Measurements from ENCODE around the gene AKAP7. TPM values are rescaled to one million over a fixed set of nuclear protein-coding genes. Genes with fewer than 3 reads are reported as not detected.

Gene AKAP7
- total RNA-seq, 1 donor from 2014 or later, result 4.1 TPM

DNA sequence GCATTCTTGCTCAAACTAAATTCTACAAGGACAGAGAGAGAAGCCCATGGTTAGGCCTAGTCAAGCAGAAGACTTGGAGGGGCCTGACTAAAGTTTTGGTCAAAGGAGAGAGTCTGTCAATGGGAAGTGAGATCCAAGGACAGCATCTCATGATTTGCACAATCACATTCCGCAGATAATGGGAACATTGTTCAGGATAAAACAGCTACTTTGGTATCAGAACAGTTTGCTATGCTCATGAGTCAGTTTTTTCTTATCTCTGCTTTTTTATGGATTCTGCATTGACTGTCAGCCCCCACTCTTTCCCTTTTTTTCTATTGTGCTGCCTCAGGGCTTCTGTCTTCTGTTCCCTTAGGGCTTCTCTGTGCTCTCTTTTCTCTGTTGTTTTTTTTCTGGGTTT is 28.6 kb downstream of the AKAP7 start:
- Mint-ChIP-seq H3K9me3 (no peaks in the 10 kb centered on the region), H3K27ac (no peak overlapping the region), H3K36me3 (ENCODE audit: low read depth) (peaks cover under 1% of the 10 kb centered on the region), H3K27me3 (no peaks in the 10 kb centered on the region), H3K4me1 (no peaks in the 10 kb centered on the region), H3K4me3 (no peak overlapping the region)
- ChIA-PET POLR2A (no interaction called here), CTCF (no interaction called here)
- no peak for TF ChIP-seq CTCF (IDR thresholded peaks at IDR 0.05)
- DNase-seq (no peak), ATAC-seq (ENCODE audit: low read depth) (no peak)
- intact Hi-C loops (cut with micrococcal nuclease), result no loop called here

DNA sequence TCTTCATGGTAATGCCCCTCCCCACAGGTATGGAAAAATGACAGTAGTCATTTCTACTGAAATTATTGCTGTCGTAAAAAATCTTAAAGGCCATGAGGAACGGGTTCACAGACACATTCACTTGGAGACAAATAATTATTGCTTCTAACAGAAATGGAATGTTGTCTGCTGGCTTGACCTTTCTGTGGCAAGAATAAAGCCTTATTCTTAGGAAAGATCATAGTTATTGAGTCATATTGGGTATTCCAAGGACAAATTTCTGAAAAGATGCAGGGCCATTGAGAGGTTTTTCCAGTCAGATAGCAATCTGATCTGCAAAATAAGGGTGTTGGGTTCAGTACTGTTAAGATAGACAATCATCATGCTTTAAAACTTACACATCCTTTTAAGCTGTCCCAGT is 29.2 kb downstream of the AKAP7 start:
- H3K27me3 Mint-ChIP-seq, result no peaks in the 10 kb centered on the region
- H3K4me1 Mint-ChIP-seq, result no peaks in the 10 kb centered on the region
- ATAC-seq (ENCODE audit: low read depth) (no peak), DNase-seq (no peak)
- POLR2A ChIA-PET, result no interaction called here
- CTCF ChIA-PET, result no interaction called here
- TF ChIP-seq CTCF (IDR thresholded peaks at IDR 0.05), result no peak
- H3K36me3 Mint-ChIP-seq (ENCODE audit: low read depth), result peaks cover 6% of the 10 kb centered on the region
- no peak overlapping the region for H3K27ac Mint-ChIP-seq
- no peak overlapping the region for H3K4me3 Mint-ChIP-seq
- intact Hi-C loops (cut with micrococcal nuclease), result no loop called here
- no peaks in the 10 kb centered on the region for H3K9me3 Mint-ChIP-seq

- no peaks in the 10 kb centered on the region for H3K27me3 Mint-ChIP-seq
- intact Hi-C loops (cut with micrococcal nuclease), result loop anchor here (1.0 kb wide), 1 partner anchor 282 kb away; no protein-coding TSS in a partner anchor
- ChIA-PET CTCF (interaction anchor here (1.1 to 2.0 kb wide), 3 partner anchors 11 to 283 kb away, joined by 3 to 13 read pairs (median 4); no protein-coding TSS in a partner anchor), POLR2A (no interaction called here)
- DNase-seq, result no peak
- no peak overlapping the region for H3K27ac Mint-ChIP-seq
- ATAC-seq (ENCODE audit: low read depth), result no peak
- no peaks in the 10 kb centered on the region for H3K4me1 Mint-ChIP-seq
- H3K4me3 Mint-ChIP-seq, result no peak overlapping the region
- peaks cover 13% of the 10 kb centered on the region for H3K36me3 Mint-ChIP-seq (ENCODE audit: low read depth)
- TF ChIP-seq CTCF (IDR thresholded peaks at IDR 0.05), result no peak
- no peaks in the 10 kb centered on the region for H3K9me3 Mint-ChIP-seq
Observed at GRCh38 chr6:131167773-131168172, 32.5 kb downstream of the AKAP7 start.

DNA sequence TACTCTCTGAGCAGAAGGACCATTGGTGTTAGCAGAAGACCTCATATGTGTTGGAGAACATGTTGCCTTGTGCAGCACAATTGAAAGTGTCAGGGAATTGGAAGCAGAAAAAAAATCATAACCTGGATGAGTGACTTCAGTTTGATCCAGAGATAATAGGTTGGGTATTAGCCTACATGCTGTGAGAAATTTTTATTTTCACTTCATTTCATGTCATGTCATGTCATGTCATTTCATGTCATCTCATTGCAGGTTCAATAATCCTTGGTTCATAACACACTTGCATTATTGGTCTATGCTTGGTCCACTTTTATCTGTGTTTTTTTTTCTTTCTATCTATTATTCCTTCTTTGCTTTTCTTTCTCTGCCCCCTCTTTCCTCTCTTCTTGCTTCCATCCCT is 34.3 kb downstream of the AKAP7 start:
- Mint-ChIP-seq H3K4me3 (no peak overlapping the region), H3K36me3 (ENCODE audit: low read depth) (peaks cover 13% of the 10 kb centered on the region), H3K9me3 (no peaks in the 10 kb centered on the region), H3K27ac (no peak overlapping the region), H3K27me3 (no peaks in the 10 kb centered on the region), H3K4me1 (no peaks in the 10 kb centered on the region)
- ATAC-seq (ENCODE audit: low read depth), result no peak
- no peak for DNase-seq
- intact Hi-C loops (cut with micrococcal nuclease), result no loop called here
- TF ChIP-seq CTCF (IDR thresholded peaks at IDR 0.05), result no peak
- ChIA-PET CTCF (no interaction called here), POLR2A (no interaction called here)

DNA sequence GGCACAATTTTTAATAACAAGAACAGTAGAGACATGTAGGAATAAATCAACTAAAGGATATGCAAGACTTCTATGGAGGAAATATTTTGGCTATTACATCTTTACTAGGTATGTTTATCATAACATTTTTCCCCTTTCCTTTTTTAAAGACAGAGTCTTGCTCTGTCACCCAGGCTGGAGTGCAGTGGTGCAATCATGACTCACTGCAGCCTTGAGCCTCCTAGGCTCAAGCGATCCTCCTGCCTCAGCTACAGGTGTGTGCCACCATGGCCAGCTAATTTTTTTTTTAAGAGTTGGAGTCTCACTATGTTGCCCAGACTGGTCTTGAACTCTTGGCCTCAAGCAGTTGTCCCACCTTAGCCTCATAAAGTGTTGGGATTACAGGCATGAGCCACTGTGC is 37.0 kb downstream of the AKAP7 start:
- Mint-ChIP-seq H3K4me3 (no peak overlapping the region), H3K9me3 (no peaks in the 10 kb centered on the region), H3K36me3 (ENCODE audit: low read depth) (peaks cover 17% of the 10 kb centered on the region), H3K27me3 (no peaks in the 10 kb centered on the region), H3K4me1 (no peaks in the 10 kb centered on the region), H3K27ac (no peak overlapping the region)
- DNase-seq, result no peak
- CTCF ChIA-PET, result no interaction called here
- POLR2A ChIA-PET, result no interaction called here
- intact Hi-C loops (cut with micrococcal nuclease), result no loop called here
- ATAC-seq (ENCODE audit: low read depth), result no peak
- no peak for TF ChIP-seq CTCF (IDR thresholded peaks at IDR 0.05)

Data from activated B cell treated with CpG ODN at 0.5 μM for 24 hours (primary cell).